Endothelial cell of umbilical vein (primary cell): ENCODE results near the gene TENT5C. TPM values are rescaled to one million over a fixed set of nuclear protein-coding genes. Genes with fewer than 3 reads are reported as not detected.

Source experiments
- BruUV-seq: library from RNA; stranded (reverse); fragments of 400-500 nt; replicated peaks from 2 replicates; lab custom pipeline; 2021; lab: Mats Ljungman, UMichigan
- CTCF ChIA-PET: fragments of 300-600, 350-600 bp; sonication (Branson Sonifier 250); formaldehyde crosslinking; loops from one replicate; lab custom pipeline; 2021; ENCODE audit warnings: antibody characterized with exemption, inconsistent platforms; lab: Charles Lee
- POLR2A ChIA-PET: fragments of 300-600, 350-600 bp; sonication (Branson Sonifier 250); formaldehyde crosslinking; loops from one replicate; lab custom pipeline; 2021; ENCODE audit warnings: antibody characterized with exemption, inconsistent platforms; lab: Charles Lee
- DNase-seq: peaks from one replicate; pipeline ENCODE4 v3.0.0-alpha.2; 2011; ENCODE audit warnings: low read depth, low spot score
- FAIRE-seq: peaks from 2 replicates; lab custom pipeline; 2011; peaks lifted over from hg19 to GRCh38; lab: Jason Lieb, UNC
- H2AFZ ChIP-seq: 2 replicates; pipeline ENCODE4 v1.6.0; 2012; ENCODE audit warnings: low read depth, low read length, control low read depth, inconsistent platforms
- H3K27ac ChIP-seq: 2 replicates; pipeline ENCODE4 v1.5.1; 2011; ENCODE audit warnings: low read depth, mild to moderate bottlenecking, control low read depth, low read length, moderate library complexity; ENCODE audit not compliant: insufficient read depth
- H3K27me3 ChIP-seq, 2 experiments: 2 replicates each; pipeline versions ENCODE4 v1.6.0 to v1.6.1; 2011; ENCODE audit warnings: low read length in 2 of 2, mixed read lengths in 1 of 2; ENCODE audit not compliant: control insufficient read depth in 2 of 2, insufficient read depth in 2 of 2
- H3K36me3 ChIP-seq, 2 experiments: 2 replicates in 1 of 2; 3 replicates in 1 of 2; pipeline ENCODE4 v1.5.1; 2011; ENCODE audit warnings: low read length in 2 of 2, mild to moderate bottlenecking in 1 of 2, moderate library complexity in 1 of 2; ENCODE audit not compliant: control insufficient read depth in 2 of 2, insufficient read depth in 2 of 2; ENCODE audit errors: extremely low read depth in 1 of 2
- H3K4me1 ChIP-seq: 3 replicates; pipeline ENCODE4 v1.5.1; 2011; ENCODE audit warnings: mild to moderate bottlenecking, low read length; ENCODE audit not compliant: control insufficient read depth, insufficient read depth; ENCODE audit errors: extremely low read depth
- H3K4me2 ChIP-seq: 2 replicates; pipeline ENCODE4 v1.6.1; 2011; ENCODE audit warnings: low read length, control low read depth, mixed read lengths; ENCODE audit not compliant: insufficient read depth
- H3K4me3 ChIP-seq, 3 experiments: fragments of 200-600 bp in 1 of 3; sonication (generic), shearing (Covaris generic) in 1 of 3; replicated peaks in 1 of 3; 2 replicates each; pipeline ENCODE4 v1.5.1; 2011 to 2016; ENCODE audit warnings: control low read depth in 3 of 3, low read length in 3 of 3, mild to moderate bottlenecking in 2 of 3, inconsistent platforms in 1 of 3, low read depth in 1 of 3, moderate library complexity in 1 of 3; ENCODE audit not compliant: insufficient read depth in 1 of 3
- H3K79me2 ChIP-seq: 2 replicates; pipeline ENCODE4 v1.6.0; 2012; ENCODE audit warnings: low read length, inconsistent platforms; ENCODE audit not compliant: control insufficient read depth, insufficient read depth
- H3K9ac ChIP-seq: replicated peaks from 2 replicates; pipeline ENCODE3; 2011; ENCODE audit warnings: low read length, control low read depth; ENCODE audit not compliant: insufficient read depth; ENCODE audit errors: extremely low read depth
- H3K9me1 ChIP-seq: replicated peaks from 3 replicates; pipeline ENCODE4 v1.6.0; 2011; ENCODE audit warnings: mild to moderate bottlenecking, low read length; ENCODE audit not compliant: control insufficient read depth, insufficient read depth; ENCODE audit errors: extremely low read depth
- H3K9me3 ChIP-seq: replicated peaks from 2 replicates; pipeline ENCODE4 v1.5.1; 2012; ENCODE audit warnings: low read length, inconsistent platforms; ENCODE audit not compliant: control insufficient read depth, insufficient read depth
- H4K20me1 ChIP-seq: replicated peaks from 2 replicates; pipeline ENCODE3; 2011; ENCODE audit warnings: mild to moderate bottlenecking, low read length; ENCODE audit not compliant: control insufficient read depth, insufficient read depth; ENCODE audit errors: extremely low read depth
- CTCF ChIP-seq, 2 donors: IDR thresholded peaks; 1 replicate in 1 of 2; 2 replicates in 1 of 2; pipeline ENCODE4 v1.5.1; 2011; ENCODE audit warnings: low read length in 2 of 2, mild to moderate bottlenecking in 2 of 2, moderate library complexity in 2 of 2, control low read depth in 1 of 2, inconsistent platforms in 1 of 2, low read depth in 1 of 2; ENCODE audit not compliant: insufficient read depth in 1 of 2; ENCODE audit errors: extremely low read depth in 1 of 2
- EZH2 ChIP-seq: IDR thresholded peaks from 2 replicates; pipeline ENCODE4 v1.6.1; 2012; ENCODE audit warnings: borderline replicate concordance, low read depth, mild to moderate bottlenecking, moderate library complexity, low read length, inconsistent platforms; ENCODE audit not compliant: severe bottlenecking
- FOS ChIP-seq: IDR thresholded peaks from 2 replicates; pipeline ENCODE4 v1.6.1; 2011; ENCODE audit warnings: mild to moderate bottlenecking, low read length, moderate library complexity, borderline replicate concordance; ENCODE audit not compliant: insufficient read depth
- GATA2 ChIP-seq: IDR thresholded peaks from 2 replicates; pipeline ENCODE4 v1.7.0; 2011; ENCODE audit warnings: low read depth, mild to moderate bottlenecking, moderate library complexity, mixed read lengths, low read length; ENCODE audit not compliant: insufficient read length, insufficient read depth
- MAX ChIP-seq: IDR thresholded peaks from 2 replicates; pipeline ENCODE4 v1.6.1; 2011; ENCODE audit not compliant: insufficient read depth, insufficient read length
- POLR2A ChIP-seq: IDR thresholded peaks from 2 replicates; pipeline ENCODE4 v1.6.1; 2012; ENCODE audit warnings: low read depth, mild to moderate bottlenecking, control low read depth, low read length
- POLR2AphosphoS5 ChIP-seq: IDR thresholded peaks from 2 replicates; pipeline ENCODE4 v1.6.1; 2012; ENCODE audit warnings: low read depth, mild to moderate bottlenecking, control low read depth, low read length, moderate library complexity; ENCODE audit not compliant: insufficient read depth
- dilution Hi-C: fragments of 300-500 bp; cut with MboI; formaldehyde crosslinking; loops from one replicate; pipeline ENCODE4 v1.15.0; 2019; ENCODE audit warnings: low sequenced_read_pairs; ENCODE audit not compliant: extremely low pct_ligation_motif_present
- intact Hi-C: fragments of 100-400 bp; cut with micrococcal nuclease; formaldehyde crosslinking; loops from one replicate; pipeline ENCODE4 v1.10.0; 2022
- polyA plus RNA-seq, 4 experiments: library from polyadenylated mRNA; depleted of rRNA in 3 of 4; stranded (reverse) in 3 of 4; unstranded in 1 of 4; fragments of >200 nt; gene quantifications; 2 replicates each; pipeline versions ENCODE4 v1.2.1 to v1.2.3, GENCODE V29; 2011 to 2012; ENCODE audit warnings: missing spikeins in 1 of 4
- total RNA-seq: library from RNA; stranded (reverse); gene quantifications from 2 replicates; pipeline ENCODE4 v1.2.3, GENCODE V29; 2021

Gene TENT5C
- total and polyA plus RNA-seq, 2 donors (not counting 3 experiments of a cell fraction or from before 2014, with no cell fraction given) = 0.06 to 0.22 TPM

GRCh38 chr1:117575586-117576225, 30.1 kb upstream of the TENT5C start:
- intact Hi-C loops = no loop called here
- Histone ChIP-seq H3K79me2 (no peaks in the 10 kb centered on the region), H3K27me3 (peaks cover 0 to 1% of the 10 kb centered on the region in 2 experiments), H3K27ac (no peak overlapping the region), H3K4me1 (no peaks in the 10 kb centered on the region), H4K20me1 (no peaks in the 10 kb centered on the region), H2AFZ (no peak overlapping the region), H3K9me1 (no peaks in the 10 kb centered on the region), H3K36me3 (no peaks in the 10 kb centered on the region), H3K4me2 (no peak overlapping the region), H3K9me3 (no peaks in the 10 kb centered on the region), H3K9ac (no peak overlapping the region), H3K4me3 (no peak overlapping the region)
- ChIA-PET POLR2A (no interaction called here), CTCF (interaction anchor here (1.0 to 1.6 kb wide), 2 partner anchors 11 to 40 kb away, joined by 3 to 4 read pairs; no protein-coding TSS in a partner anchor)
- no TSS peak for BruUV-seq
- no peak for DNase-seq
- dilution Hi-C loops = no loop called here
- no peak for TF ChIP-seq EZH2
- TF ChIP-seq GATA2 = no peak
- no peak for TF ChIP-seq MAX
- no peak for TF ChIP-seq POLR2AphosphoS5
- no peak for TF ChIP-seq CTCF (IDR thresholded peaks at IDR 0.05; ENCODE audit: extremely low read depth in 1 of 2, insufficient read depth in 1 of 2, low read depth in 1 of 2, low read length in 2 of 2)
- TF ChIP-seq POLR2A = no peak
- no peak for TF ChIP-seq FOS
- no peak for FAIRE-seq
